ENCODE measurements around the gene MAOA.
"Not testable (repeated sequence)": the region's sequence is repeated elsewhere in the genome, so short reads cannot be mapped to it uniquely, and the experiment has no call there.

The MAOA gene

DNA sequence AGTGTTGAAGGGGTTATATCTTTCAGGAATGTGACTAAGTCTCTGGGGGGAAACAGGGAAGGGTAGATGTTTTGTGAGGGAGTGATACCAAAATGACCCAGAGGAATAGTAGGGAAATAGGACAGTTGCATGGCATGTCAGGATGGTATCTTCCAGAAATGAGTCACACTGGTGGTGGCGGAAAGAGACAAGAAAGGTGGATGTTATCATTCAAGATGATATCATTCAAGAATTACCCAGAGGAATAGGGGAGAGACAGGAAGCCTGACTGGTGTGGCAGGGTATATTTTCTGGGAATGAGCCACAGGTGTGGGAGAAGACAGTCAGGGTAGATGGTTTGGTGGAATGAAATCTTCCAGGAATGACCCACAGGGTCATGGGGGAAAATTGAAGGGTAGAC, 61.1 kb downstream of the MAOA start:
- no peak for DNase-seq (ENCODE audit: low read depth, low spot score)

DNA sequence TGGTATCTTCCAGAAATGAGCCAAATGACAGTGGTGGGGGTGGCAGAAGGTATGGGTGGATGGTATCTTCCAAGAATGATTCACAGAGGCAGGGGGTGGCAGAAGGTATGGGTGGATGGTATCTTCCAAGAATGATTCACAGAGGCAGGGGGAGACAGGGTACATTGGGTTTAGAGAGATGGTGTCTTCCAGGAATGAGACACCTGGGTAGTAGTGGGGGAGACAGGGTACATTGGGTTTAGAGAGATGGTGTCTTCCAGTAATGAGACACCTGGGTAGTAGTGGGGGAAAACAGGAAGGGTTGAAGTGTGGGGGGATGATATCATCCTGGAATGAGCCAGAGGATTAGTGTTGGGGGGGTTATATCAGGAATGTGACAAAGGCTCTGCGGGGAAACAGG, 62.0 kb downstream of the MAOA start:
- DNase-seq (ENCODE audit: low read depth, low spot score): no peak

DNA sequence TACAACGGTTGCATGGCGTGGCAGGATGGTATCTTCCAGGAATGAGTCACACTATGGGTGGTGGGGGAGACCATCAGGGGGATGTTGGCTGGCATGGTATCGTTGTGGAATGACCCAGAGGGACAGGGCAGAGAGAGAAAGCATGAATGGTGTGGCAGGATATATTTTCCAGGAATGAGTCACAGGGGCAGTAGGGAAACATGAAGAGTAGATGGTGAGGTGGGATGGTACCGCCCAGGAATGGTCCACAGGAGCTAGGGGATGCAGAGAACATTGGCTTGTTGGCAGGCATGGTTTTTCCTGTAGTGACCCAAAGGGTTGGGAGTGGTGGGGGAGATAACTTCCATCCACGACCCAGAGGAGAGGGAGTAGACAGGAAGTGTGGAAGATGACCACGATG, 62.4 kb downstream of the MAOA start:
- no peak for DNase-seq (ENCODE audit: low read depth, low spot score)

DNA sequence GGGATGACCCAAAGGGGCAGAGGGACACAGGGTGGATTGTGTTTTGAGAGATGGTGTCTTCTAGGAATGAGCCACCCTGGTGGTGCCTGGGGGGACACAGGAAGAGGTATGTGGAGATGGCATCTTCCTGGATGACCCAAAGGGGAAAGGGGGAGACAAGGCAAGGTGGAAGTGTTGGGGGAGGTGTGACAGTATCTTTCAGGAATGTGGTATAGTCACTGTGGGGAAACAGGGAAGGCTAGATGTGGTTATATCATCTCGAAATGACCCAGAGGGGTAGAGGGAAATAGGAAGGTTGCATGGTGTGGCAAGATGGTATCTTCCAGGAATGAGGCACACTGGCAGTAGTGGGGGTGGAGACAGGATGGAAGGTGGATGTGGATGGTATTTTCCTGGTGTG, 62.9 kb downstream of the MAOA start:
- DNase-seq (ENCODE audit: low read depth, low spot score): no peak

DNA sequence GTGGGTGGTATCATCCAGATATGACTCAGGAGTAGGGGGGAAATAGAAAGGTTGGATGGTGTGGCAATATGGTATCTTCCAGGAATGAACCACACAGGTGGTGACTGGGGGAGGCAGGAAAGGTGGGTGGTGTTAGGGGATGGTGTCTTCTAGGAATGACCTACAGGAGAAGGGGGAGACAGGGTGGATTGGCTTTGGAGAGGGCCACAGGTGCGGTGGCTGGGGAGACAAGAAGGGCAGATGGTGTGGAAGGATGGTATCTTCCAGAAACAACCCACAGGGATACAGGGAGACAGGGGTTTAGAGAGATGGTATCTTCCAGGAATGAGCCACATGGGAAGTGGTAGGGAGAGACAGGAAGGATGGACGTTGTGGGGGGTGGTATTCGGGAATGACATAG, 64.0 kb downstream of the MAOA start:
- no peak for DNase-seq (ENCODE audit: low read depth, low spot score)

DNA sequence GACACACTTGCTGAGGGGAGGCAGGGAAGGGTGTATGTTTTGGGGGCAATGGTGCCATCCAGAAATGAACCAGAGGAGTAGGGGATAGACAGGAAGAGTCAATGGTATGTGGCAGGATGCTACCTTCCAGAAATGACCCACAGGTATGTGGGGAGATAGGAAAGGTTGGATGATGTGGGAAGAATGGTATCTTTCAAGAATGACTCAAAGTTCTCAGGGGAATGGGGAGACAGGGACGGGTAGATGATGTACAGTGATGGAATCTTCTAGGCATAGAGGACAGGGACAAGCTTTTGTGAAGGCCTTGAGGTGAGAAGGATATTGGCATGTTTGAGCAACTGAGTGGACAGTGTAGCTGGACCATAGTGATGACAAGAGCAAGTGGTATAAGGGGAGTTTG, 64.9 kb downstream of the MAOA start:
- DNase-seq (ENCODE audit: low read depth, low spot score): no peak

DNA sequence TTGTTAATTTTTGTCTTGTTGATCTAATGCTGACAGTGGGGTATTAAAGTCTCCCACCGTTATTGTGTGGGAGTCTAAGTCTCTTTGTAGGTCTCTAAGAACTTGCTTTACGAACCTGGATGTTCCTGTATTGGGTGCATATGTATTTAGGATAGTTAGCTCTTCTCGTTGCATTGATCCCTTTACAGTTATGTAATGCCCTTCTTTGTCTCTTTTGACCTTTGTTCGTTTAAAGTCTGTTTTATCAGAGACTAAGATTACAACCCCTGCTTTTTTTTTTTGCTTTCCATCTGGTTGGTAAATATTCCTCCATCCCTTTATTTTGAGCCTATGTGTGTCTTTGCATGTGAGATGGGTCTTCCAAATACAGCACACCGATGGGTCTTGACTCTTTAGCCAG, 69.1 kb downstream of the MAOA start:
- not testable (repeated sequence) for DNase-seq (ENCODE audit: low read depth, low spot score)

DNA sequence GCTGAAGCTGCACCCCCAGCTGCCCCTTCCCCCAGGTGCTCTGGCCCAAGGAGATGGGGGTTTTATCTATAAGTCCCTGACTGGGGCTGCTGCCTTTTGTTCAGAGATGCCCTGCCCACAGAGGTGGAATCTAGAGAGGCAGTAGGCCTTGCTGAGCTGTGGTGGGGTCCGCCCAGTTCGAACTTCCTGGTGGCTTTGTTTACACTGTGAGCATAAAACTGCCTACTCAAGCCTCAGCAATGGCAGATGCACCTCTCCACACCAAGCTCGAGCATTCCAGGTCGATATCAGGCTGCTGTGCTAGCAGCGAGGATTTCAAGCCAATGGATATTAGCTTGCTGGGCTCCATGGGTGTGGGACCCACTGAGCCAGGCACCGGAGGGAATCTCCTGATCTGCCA, 71.2 kb downstream of the MAOA start:
- not testable (repeated sequence) for DNase-seq (ENCODE audit: low read depth, low spot score)

DNA sequence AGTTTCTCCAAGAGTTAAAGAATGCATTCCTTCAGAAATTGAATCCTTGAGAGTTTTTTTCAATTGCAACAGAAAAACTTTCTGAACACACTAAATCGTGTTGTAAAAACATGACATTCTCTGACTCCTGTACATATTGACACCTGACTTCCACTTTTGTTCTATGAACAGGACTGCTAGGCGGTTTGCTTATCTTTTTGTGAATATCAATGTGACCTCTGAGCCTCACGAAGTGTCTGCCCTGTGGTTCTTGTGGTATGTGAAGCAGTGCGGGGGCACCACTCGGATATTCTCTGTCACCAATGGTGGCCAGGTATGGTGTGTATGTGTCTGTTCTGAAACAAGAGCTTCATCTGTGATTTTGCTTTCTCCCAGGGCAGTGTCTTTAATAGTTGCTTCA, 71.9 kb downstream of the MAOA start:
- DNase-seq (ENCODE audit: low read depth, low spot score): no peak

DNA sequence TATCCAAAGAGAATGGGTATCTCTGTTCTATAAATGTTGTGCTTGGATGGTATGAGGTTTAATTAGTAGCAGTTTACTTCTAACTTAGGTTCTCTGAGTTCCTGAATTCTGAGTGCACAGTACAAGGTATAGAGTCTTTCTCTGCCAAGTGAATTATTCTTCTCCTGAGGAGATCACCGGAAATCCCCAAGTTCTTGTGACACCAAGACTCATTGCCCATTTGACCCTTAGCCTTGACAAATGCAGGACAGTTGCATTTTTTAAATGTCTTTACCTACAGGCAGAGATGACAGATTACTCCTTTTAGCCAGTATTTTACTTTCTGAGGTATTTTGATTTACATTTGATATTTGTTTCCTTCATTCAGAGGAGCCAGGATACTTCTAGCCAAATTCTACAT, 72.9 kb downstream of the MAOA start:
- no peak for DNase-seq (ENCODE audit: low read depth, low spot score)

DNA sequence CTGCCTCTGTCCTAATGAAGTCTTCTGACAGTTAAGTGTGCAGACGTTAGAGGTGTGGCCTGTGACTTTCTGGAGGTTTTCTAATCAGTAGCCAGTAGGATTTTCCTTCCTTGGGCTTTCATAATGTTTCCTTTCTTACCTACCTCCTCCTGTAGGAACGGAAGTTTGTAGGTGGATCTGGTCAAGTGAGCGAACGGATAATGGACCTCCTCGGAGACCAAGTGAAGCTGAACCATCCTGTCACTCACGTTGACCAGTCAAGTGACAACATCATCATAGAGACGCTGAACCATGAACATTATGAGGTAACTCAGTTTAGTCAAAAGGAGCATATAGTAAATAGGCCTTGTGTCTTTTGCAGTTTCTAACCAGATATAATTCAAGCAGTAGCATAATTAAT, 75.0 kb downstream of the MAOA start:
- no peak for DNase-seq (ENCODE audit: low read depth, low spot score)

DNA sequence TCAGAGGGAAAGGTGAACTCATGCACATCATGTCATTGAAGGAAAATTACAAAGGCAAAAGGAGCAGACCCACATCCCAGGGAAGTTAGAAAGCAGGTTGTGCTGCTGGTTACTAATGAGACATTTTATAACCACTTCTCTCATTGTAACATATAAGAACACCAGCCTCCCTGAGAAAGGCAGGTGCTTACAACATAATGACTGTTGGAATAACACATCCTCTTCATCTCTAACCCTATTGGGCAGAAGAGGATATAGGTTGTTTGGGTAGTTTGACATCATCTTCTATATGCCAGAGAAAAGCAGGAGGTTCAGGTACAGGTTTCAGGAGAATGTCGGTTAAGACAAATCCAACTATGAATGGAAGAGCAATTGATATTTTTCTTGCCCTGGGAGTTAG, 77.6 kb downstream of the MAOA start:
- no peak for DNase-seq (ENCODE audit: low read depth, low spot score)

DNA sequence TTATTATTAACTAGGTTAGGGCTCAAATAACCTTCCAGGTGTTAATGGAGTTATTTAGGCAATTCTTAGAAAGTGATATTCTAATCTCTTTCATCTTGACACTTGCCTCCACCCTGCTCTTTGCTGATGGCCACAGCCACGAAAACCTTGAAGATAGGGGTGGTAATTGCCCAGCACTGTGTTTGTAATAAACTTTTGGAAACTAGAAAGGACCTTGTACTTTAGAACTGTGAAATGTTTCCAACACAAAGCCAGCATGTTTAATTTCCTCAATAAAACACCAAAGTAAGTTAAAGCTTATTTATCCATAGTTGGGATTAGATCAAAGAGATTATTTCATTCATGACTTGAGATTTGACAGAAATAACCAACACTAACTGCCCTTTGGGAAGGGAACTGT, 78.3 kb downstream of the MAOA start:
- DNase-seq (ENCODE audit: low read depth, low spot score): no peak

DNA sequence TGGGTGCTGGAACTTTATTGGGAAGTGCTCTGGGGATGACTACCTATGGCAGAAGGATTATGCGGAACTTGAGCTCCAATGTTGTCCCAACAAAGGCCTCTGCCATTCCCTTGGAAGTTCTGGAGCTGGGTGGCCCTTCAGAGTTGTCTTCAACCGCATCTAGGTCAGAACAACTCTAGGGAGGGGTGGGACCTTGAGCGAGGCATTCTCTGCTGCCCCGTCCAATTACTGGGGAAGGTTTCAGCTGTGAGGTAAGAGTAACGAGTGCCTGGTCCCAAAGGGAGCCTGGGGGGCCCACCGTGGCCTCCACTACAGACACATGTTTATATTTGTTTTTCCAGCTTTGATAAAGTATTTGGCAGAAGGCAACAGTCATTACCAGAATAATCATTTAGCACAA, 79.4 kb downstream of the MAOA start:
- no peak for DNase-seq (ENCODE audit: low read depth, low spot score)

DNA sequence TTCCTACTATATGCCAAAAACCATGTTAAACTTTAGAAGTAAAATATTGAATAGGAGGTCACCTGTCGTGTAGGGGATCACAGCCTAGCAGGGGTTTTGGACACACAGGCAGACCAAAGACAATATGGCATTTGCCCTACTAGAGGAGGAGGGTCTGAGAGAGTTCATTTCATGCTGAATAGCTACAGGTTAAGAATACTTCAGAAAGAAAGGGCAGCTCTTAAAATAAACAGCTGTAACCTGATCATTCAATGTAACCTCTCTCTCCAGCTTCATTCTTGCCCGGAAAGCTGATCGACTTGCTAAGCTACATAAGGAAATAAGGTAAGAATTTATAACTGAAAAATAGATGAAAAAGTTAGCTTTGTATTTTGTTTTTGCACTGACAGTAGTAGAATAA, 79.9 kb downstream of the MAOA start:
- no peak for DNase-seq (ENCODE audit: low read depth, low spot score)

DNA sequence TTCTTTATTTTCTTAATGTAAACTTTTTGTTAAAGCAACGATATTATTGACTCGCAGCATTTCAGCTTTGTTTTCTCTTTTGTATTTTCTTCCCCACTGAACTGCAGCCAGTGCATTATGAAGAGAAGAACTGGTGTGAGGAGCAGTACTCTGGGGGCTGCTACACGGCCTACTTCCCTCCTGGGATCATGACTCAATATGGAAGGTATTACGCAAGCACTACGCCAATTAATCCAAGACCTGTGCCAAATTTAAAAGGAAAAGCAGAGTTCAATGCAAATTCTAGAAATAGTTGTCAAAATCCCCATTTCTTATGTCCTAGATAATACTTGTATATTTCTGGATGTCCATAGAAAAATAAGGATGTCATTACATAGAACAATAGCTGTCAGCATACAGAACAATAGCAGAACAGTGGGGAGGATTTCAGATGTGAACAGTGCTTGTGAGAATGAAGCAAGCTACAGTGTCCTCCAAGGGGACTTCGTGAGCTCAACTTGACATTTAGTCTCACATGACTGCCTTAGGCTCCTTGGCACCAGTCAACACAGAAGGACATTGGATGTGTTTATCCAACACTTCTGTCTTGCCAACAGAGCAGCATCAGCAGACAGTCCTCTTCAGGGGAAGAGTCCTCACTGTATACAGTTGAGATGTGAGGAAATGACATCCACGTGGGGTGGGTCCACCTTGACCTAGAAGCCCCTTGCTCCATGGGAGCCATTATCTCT, 85.9 kb downstream of the MAOA start:
- DNase-seq (ENCODE audit: low read depth, low spot score): no peak

DNA sequence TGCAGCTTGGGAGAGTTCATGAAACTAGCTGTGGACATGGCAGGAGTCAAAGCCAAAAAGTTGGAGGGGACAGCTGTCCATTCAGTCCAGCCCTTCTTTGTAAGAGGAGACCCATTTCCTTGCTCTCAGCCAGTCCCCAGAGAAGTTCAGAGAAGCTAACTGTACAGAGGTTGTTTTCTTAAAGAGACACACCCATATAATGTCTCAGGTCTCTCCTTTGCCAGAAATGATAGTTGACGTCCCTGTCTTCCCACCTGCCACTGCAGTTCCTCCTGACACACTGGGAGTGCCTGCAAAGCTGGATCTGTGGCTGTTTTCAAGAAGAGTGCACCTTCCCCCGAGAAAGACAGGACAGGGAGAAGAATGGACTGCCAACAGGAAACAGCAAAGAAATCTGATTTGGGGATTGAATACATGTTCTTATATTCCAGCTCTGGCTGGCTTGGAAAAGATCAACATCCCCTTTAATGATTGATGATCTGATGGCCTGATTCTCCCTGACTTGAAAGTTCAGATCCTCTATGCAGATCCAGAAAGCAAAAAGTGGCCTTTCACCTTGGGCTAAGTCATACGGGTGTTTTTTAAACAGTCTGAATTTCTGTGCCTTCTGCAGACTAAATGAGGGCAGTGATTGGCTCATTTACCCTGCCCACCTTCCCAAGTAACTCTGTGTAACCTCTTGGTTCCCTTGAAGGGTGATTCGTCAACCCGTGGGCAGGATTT, 87.2 kb downstream of the MAOA start:
- no peak for DNase-seq (ENCODE audit: low read depth, low spot score)

DNA sequence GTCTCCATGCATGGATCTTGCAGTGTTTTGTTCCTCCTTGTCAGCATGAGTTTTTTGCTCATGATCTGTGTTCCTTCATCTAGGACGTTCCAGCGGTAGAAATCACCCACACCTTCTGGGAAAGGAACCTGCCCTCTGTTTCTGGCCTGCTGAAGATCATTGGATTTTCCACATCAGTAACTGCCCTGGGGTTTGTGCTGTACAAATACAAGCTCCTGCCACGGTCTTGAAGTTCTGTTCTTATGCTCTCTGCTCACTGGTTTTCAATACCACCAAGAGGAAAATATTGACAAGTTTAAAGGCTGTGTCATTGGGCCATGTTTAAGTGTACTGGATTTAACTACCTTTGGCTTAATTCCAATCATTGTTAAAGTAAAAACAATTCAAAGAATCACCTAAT, 88.2 kb downstream of the MAOA start:
- DNase-seq (ENCODE audit: low read depth, low spot score): no peak

DNA sequence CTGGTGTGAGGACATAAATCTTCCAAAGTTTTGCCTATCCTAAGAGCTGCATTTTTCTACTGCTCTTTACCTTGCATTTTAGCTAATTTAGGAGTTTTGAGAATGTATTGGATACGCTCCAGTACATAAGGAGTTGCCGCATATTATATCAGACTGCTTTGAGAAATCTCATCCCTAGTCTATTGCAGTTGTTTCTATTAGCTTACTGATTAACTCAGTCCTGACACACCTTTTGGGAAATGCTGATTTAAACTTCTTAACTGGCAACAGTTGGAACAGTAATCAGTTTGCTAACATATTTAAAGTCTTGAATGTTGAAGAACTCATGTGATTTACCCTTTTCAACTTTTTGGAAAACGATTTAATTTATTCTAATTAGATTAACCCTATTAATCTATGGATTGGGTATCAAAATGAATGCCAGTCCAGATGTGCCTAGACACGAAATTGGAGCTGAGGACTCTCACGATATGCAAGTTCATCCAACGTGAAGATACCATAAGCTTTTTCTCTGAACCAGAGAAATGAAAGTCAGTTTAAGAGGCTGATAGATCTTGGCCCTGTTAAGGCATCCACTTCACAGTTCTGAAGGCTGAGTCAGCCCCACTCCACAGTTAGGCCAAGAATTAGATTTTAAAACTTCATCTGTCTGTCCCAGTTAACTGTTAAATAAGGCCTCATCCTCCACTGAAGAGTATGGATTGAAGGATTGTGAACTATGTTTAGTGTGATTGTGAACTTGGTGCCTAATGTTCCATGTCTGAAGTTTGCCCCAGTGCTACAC, 90.0 kb downstream of the MAOA start:
- peak; percentile 16 for DNase-seq (ENCODE audit: low read depth, low spot score)

DNA sequence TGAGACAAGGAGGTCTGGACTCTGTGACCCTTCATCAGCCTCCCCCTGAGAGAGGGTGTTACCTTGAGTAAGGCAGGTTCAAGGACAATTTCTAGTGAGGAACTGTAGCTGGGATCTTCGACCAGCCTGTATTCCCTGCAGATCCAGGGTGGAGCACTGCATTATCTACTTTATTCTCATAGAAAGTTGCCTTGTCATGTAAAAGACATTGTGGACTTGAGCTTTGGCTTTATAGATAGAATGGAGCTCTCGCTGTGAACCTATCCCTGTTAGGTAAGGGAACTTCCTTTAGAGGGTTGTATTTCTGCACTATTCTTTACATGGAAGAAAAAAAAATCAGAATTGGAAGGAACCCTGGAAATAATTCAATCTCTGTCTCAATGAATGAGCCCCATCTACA, 91.4 kb downstream of the MAOA start:
- no peak for DNase-seq (ENCODE audit: low read depth, low spot score)

DNA sequence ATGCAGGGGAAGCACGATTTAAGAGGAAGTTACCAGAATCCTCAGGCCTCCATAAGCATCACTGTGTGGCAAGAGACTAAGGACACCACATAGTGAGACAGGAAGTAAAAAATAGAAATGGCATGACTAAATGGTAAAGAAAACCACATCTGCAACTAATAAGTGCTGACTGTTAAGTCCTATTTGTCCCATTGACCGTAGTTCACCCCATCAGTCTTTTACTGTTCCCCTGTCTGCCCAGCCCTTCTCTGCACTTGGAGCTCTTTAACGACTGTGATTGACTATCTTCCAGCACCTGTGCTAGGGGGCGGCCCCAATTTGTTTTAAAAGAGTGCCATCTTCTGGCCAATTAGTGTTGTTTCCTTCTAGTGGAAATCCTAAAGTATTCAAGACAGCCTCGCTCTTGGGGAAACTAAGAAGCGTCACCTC, 94.2 kb downstream of the MAOA start:
- DNase-seq (ENCODE audit: low read depth, low spot score): peak; percentile 61

DNA sequence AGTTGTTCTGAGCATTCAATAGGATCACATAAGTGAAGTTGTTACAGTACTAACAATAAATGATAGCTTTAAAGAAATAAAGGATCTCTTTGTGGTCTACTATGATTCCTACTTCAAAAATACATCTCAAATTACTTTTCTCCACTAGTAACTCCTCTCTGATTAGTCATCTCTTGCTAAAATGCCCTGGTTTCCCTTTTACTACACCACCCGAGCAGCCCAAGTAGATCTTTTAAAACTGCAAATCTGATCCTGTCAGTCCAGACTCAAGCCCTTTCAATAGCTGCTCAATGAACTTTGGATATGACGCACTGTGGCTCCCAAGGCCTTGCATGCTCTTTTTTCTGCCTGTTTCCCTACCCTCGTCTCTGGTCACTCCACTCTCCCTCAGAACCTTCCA, 97.5 kb downstream of the MAOA start:
- DNase-seq (ENCODE audit: low read depth, low spot score): no peak

DNA sequence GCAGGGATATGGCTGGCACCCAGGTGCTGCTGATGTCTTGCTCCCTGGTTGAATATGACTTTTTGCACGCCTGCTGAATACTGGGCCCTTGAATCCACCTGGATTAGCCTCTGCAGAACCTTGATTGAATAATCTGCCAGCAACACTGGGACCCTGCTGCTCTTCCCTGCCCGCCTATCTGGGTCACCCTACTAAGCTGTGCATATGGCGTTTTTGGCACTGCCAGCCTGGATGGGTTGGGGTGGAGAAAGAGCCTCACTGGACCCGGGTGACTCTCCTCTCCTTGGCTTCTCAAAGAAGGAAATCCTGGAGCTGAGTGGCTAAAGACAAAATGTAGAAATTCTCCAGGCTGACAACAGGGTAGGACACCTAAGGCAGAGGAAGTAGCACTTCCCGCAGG, 100.0 kb downstream of the MAOA start:
- DNase-seq (ENCODE audit: low read depth, low spot score): no peak
